Keratinocyte (primary cell): Measurements from ENCODE around the gene DLG1.

Source experiments
- CTCF ChIP-seq, 3 experiments: IDR thresholded peaks in 1 of 3; conservative IDR thresholded peaks in 1 of 3; optimal IDR thresholded peaks in 1 of 3; 2 replicates in 2 of 3; 3 replicates in 1 of 3; pipeline versions ENCODE3 to v1.5.1; 2011; ENCODE audit warnings: low read length in 3 of 3, mild to moderate bottlenecking in 3 of 3, moderate library complexity in 2 of 3, control low read depth in 1 of 3, inconsistent platforms in 1 of 3; ENCODE audit not compliant: insufficient read depth in 2 of 3; ENCODE audit errors: extremely low read depth in 1 of 3
- EZH2 ChIP-seq: IDR thresholded peaks from one replicate; pipeline ENCODE4 v1.6.1; 2012; ENCODE audit warnings: inconsistent platforms, mild to moderate bottlenecking, low read length, moderate library complexity

GRCh38 chr3:197114007-197114406, 184.4 kb downstream of the DLG1 start:
- TF ChIP-seq CTCF (optimal IDR thresholded peaks at IDR 0.05 in 1 of 3, IDR thresholded peaks at IDR 0.05 in 1 of 3, conservative IDR thresholded peaks at IDR 0.05 in 1 of 3; ENCODE audit: extremely low read depth in 1 of 3, insufficient read depth in 2 of 3, low read length in 3 of 3), result no peak
- TF ChIP-seq EZH2, result no peak
